T-helper 2 cell (primary cell): ENCODE measurements around the gene PDE8A.
"Not testable (repeated sequence)": the region's sequence is repeated elsewhere in the genome, so short reads cannot be mapped to it uniquely, and the experiment has no call there.

Experiments used
- DNase-seq, 5 experiments: peaks; one replicate each; pipeline versions ENCODE4 v3.0.0 to v3.0.0-alpha.2; 2012 to 2022

Gene PDE8A

GRCh38 chr15:85010386-85011159 is 28.9 kb downstream of the PDE8A start:
- DNase-seq, result no peak

DNA sequence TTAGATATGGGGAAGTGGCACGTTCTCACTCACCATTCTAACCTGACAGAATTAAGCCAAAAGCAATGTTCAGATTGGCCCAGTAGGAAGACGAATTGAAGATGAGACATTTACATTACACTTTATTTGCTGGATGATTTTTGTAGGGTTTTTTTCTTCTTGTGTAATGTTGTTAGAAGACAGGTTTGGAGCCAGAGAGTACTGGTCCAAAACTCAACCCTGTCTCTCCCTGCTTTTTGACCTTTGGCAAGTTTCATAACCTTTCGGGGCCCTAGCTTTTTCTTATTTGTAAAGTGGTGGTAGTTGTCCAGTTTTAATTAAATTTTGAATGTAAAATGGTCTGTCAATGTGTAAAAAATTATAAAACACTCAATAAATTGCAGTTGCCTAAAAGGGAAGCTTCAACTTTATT is 29.5 kb downstream of the PDE8A start:
- DNase-seq, result no peak

- not testable (repeated sequence) for DNase-seq
Observed at GRCh38 chr15:85011724-85012123, 30.1 kb downstream of the PDE8A start.

- DNase-seq, result no peak
Observed at GRCh38 chr15:85013785-85014184, 32.1 kb downstream of the PDE8A start.

DNA sequence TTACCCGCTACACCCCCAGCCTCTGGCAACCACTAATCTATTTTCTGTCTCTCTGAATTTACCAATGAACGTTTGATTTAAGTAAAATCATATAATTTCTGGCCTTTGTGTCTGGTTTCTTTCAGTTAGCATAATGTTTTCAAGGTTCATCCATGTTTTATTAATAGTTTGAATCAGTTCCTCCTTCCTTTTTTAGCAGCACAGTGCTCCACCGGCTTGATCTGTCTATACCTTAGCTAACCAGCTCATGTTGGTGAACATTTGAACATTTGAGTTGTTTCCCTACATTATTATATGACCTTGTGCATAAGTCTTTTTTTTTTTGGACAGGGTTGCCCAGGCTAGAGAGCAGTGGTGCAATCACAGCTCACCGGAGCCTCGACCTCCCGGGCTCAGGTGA is 33.3 kb downstream of the PDE8A start:
- no peak for DNase-seq

- DNase-seq, result no peak
Observed at GRCh38 chr15:85016275-85016674, 34.6 kb downstream of the PDE8A start.

DNA sequence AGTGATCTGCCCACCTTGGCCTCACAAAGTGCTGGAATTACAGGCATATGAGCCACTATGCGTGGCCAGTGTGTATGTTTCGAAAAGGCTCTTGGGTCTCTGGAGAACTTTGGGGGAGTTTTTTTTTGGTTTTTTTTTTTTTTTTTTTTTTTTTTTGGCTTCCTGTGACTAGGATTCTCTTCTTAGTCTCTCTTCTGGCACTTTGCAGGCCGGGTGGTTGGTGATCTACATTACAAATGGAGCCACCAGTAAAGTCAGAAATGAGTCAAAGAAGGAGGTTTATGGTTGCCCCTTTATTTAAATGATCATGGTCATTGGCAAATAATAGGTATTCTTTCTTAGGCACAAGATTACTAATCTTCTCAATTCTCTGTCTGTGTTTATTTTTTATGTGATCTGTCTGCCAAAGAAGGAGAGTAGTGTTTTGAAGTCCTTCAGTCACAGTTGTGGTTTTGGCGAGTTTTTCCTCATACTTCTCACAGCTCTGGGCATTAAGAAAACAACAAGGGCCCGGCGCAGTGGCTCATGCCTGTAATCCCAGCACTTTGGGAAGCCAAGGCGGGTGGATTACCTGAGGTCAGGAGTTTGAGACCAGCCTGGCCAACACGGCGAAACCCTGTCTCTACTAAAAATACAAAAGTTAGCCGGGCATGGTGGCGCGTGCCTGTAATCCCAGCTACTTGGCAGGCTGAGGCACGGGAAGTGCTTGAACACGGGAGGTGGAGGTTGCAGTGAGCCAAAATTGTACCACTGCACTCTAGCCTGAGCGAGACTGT is 38.3 kb downstream of the PDE8A start:
- DNase-seq, result peak in 1 of 5 experiments; percentile 30

DNA sequence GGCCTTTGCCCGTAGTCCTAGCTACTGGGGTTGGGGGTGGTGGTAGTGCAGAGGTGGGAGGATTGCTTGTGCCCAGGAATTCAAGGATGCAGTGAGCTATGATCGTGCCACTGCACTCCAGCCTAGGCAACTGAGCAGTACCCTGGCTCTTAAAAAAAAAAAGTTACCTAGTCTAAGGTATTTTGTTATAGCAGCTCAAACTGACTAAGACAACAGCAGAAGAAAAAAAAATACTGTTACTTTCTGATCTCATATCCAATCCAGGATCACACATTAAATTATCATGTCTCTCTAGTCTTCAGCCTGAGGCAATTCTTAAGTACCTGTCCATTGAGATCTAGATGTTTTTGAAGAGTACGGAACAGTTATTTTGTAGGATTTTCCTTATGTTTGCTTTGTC is 39.8 kb downstream of the PDE8A start:
- no peak for DNase-seq

DNA sequence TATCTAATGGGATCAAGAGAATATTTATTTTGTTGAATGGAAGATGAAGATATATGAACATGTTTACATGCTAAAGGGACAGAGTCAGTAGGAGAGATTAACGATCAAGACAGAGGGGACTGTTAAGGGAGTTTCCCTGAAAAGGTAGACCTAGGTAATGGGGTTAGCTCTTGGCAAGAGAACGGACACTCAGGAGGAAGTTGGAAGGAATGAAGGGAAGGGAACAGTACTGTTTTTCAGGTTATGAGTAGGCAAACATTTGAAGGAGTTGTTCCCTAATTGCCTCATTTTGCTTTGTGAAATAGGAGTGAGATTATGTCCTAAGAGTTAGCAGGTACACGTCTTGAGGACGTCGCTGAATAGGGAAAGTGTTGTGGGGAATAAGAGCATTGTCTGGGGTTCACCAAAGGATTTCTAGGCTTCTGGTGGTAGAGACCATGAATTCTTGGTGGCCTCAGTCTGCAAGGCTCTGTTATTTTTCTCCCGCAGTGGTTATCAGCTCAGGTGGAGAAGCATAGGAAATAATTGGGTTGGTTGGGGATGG is 41.3 kb downstream of the PDE8A start:
- DNase-seq, result no peak

- no peak for DNase-seq
Observed at GRCh38 chr15:85024003-85024402, 42.3 kb downstream of the PDE8A start.

GRCh38 chr15:85024509-85025336 is 43.1 kb downstream of the PDE8A start:
- peak in 1 of 5 experiments; percentile 60 for DNase-seq

DNA sequence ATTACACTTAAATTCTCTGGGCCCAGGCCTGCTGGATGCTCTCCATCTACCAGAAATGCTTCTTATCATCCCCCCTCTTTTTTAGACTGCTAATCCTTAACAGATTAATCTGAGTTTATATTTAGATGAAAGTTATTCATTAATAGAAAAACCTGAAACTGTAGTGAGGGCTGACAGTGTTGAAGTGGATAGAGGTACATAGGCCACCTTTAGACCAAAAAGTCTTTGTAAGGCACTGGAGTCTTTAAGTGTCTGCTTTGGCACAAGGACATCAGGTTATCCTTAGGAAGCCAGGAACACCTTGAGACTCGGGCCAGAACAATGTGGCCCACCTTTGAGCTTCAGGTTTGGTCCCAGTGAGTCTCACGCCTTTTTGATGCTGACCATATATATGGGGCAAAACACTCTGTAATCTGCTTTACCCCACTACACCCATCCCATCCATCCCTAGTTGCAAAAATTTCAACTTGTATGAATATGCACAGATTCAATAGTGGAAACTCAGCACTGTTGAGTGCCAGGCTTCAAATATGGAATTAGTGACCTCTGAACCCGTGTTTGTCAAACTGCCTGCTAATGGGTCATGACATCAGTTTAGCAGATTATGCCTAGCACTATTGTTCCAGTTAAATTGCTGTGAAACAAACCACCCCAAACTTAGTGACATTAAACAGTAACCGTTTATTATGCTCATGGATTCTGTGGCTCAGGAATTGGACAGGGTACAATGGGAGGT is 44.0 kb downstream of the PDE8A start:
- DNase-seq, result no peak

- DNase-seq, result peak in 1 of 5 experiments; percentile 33
Observed at GRCh38 chr15:85026304-85027032, 44.8 kb downstream of the PDE8A start.

- DNase-seq, result no peak
Observed at GRCh38 chr15:85027033-85027380, 45.4 kb downstream of the PDE8A start.

- DNase-seq, result no peak
Observed at GRCh38 chr15:85027421-85027820, 45.8 kb downstream of the PDE8A start.

DNA sequence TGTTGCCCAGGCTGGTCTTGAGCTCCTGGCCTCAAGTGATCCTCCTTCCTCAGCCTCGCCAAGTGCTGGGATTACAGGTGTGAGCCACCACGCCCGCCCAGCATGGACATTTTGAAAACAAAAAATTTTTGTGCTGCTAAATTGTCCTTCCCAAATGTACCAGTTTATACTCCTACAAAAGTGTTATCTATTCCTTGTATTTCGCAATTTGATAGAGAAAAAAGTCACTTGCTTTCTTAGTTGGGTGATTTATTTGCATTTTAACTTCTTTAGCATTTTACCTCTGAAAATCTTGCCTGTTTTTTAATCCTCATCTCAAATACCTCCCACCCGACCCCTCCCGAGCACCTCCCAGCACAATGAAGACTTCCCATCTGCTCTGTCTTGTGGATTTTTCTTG is 46.8 kb downstream of the PDE8A start:
- no peak for DNase-seq

DNA sequence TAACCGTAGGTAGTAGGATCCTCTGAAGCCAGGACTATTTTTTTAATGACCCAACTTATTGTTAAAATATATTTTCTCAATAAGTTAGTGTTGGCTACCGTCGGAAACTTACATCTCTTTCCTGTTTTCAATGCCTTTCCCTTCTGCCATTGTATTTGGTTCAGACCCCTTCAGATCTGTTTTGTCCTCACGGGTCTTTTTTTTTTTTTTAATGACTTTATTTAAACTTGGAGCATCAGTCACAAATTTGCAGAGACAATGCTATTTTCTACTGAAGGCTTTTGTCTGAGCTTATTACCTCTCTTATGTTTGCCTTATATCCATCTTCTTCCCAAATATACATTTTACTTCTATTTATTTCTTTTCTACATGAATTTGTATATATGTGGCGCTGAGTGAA is 47.6 kb downstream of the PDE8A start:
- no peak for DNase-seq

- DNase-seq, result peak in 2 of 5 experiments; percentile 30 to 56
Observed at GRCh38 chr15:85030301-85030929, 48.8 kb downstream of the PDE8A start.

DNA sequence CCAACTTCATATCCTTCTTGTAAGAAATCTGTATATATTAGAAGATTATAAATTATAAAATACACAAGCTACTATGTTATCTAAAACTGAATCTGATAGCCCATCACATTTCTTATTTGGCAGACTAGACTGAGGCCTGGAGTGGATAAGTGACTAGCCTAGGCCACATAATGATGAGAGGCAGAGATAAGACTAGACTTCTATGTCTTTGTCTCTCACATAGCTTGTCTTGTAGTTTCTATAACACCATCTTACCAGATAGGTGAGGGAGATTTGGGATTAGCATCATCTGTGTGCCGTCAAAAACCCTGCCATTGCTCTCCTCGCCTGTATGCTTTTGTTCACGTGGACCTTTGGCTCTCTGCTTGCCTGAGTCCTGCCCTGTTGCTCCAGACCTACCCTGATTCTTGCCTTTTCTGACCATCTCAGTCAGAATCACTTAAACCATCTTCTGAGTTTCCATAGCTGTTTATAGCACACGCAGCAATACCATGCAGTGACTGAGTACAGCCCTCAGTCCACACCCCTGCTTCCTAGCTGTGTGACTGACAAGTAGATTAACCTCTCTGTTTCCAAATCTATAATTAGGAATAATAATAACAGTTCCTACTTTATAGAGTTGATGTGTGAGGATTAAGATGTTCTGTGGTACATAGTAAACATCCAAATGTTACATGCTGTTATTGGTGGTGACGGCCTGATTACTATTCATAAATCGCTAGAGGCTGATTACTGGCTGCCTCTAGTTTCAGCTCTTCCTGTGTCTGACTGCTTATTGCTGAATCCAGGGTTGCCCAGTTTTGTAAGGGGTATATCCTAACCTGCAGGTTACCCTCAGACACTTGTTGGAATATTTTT is 49.7 kb downstream of the PDE8A start:
- DNase-seq, result peak in 2 of 5 experiments; percentile 19 to 73

- DNase-seq, result no peak
Observed at GRCh38 chr15:85031944-85032558, 50.4 kb downstream of the PDE8A start.
